H9 (cell line): ENCODE results near the gene FN3KRP. TPM values are rescaled to one million over a fixed set of nuclear protein-coding genes. Genes with fewer than 3 reads are reported as not detected.

Source experiments
- DNase-seq: peaks from one replicate; pipeline ENCODE4 v3.0.0-alpha.2; 2017
- H2AFZ ChIP-seq: one replicate; pipeline ENCODE4 v1.6.1; 2013; ENCODE audit warnings: mild to moderate bottlenecking, low read length, control low read depth, moderate library complexity
- H2AK5ac ChIP-seq: 2 replicates; pipeline ENCODE4 v1.6.1; 2013; ENCODE audit warnings: low read length, control low read depth, mixed read lengths; ENCODE audit not compliant: insufficient read length
- H2BK120ac ChIP-seq: one replicate; pipeline ENCODE4 v1.6.1; 2013; ENCODE audit warnings: low read depth, mild to moderate bottlenecking, low read length, control low read depth, inconsistent platforms; ENCODE audit not compliant: poor library complexity, severe bottlenecking
- H2BK12ac ChIP-seq: 2 replicates; pipeline ENCODE4 v1.6.1; 2013; ENCODE audit warnings: low read length, control low read depth, mixed read lengths, low read depth; ENCODE audit not compliant: insufficient read length
- H2BK15ac ChIP-seq: 2 replicates; pipeline ENCODE4 v1.6.1; 2013; ENCODE audit warnings: low read depth, low read length, control low read depth
- H2BK20ac ChIP-seq: one replicate; pipeline ENCODE4 v1.6.1; 2013; ENCODE audit warnings: low read depth, mild to moderate bottlenecking, low read length, control low read depth, inconsistent platforms; ENCODE audit not compliant: poor library complexity, severe bottlenecking
- H2BK5ac ChIP-seq: 2 replicates; pipeline ENCODE4 v1.6.1; 2013; ENCODE audit warnings: low read length, control low read depth, mixed read lengths; ENCODE audit not compliant: insufficient read length
- H3K14ac ChIP-seq: 2 replicates; pipeline ENCODE4 v1.6.1; 2013; ENCODE audit warnings: low read length, control low read depth; ENCODE audit not compliant: insufficient read depth
- H3K18ac ChIP-seq: 2 replicates; pipeline ENCODE4 v1.6.1; 2013; ENCODE audit warnings: low read depth, mild to moderate bottlenecking, mixed read lengths, low read length, control low read depth; ENCODE audit not compliant: insufficient read length
- H3K23ac ChIP-seq: 2 replicates; pipeline ENCODE4 v1.6.1; 2013; ENCODE audit warnings: low read length, control low read depth, mixed read lengths, low read depth; ENCODE audit not compliant: insufficient read length
- H3K23me2 ChIP-seq: 2 replicates; pipeline ENCODE4 v1.6.1; 2013; ENCODE audit warnings: low read depth, mild to moderate bottlenecking, mixed read lengths, low read length, control low read depth; ENCODE audit not compliant: insufficient read length, poor library complexity, severe bottlenecking
- H3K27ac ChIP-seq: 2 replicates; pipeline ENCODE4 v1.5.1; 2013; ENCODE audit warnings: low read length, control low read depth, mixed read lengths, low read depth; ENCODE audit not compliant: insufficient read length
- H3K27me3 ChIP-seq: 2 replicates; pipeline ENCODE4 v1.6.1; 2013; ENCODE audit warnings: low read length, control low read depth, inconsistent platforms; ENCODE audit not compliant: insufficient read depth
- H3K4ac ChIP-seq: 2 replicates; pipeline ENCODE4 v1.6.1; 2013; ENCODE audit warnings: low read depth, mild to moderate bottlenecking, control low read depth, inconsistent platforms, low read length, moderate library complexity
- H3K4me1 ChIP-seq: 2 replicates; pipeline ENCODE4 v1.6.1; 2013; ENCODE audit warnings: low read length, control low read depth, inconsistent platforms; ENCODE audit not compliant: insufficient read depth
- H3K4me2 ChIP-seq: 2 replicates; pipeline ENCODE4 v1.6.1; 2013; ENCODE audit warnings: low read length, control low read depth, mixed read lengths; ENCODE audit not compliant: insufficient read length, insufficient read depth
- H3K56ac ChIP-seq: 2 replicates; pipeline ENCODE4 v1.6.1; 2013; ENCODE audit warnings: low read depth, mild to moderate bottlenecking, mixed read lengths, low read length, control low read depth; ENCODE audit not compliant: insufficient read length
- H3K79me1 ChIP-seq: 2 replicates; pipeline ENCODE4 v1.6.1; 2013; ENCODE audit warnings: low read depth, mild to moderate bottlenecking, moderate library complexity, low read length, control low read depth, inconsistent platforms; ENCODE audit not compliant: insufficient read depth, poor library complexity, severe bottlenecking
- H3K79me2 ChIP-seq: 2 replicates; pipeline ENCODE4 v1.6.1; 2013; ENCODE audit warnings: low read length, control low read depth, inconsistent platforms; ENCODE audit not compliant: insufficient read depth
- H3K9ac ChIP-seq: 2 replicates; pipeline ENCODE4 v1.6.1; 2013; ENCODE audit warnings: low read length, control low read depth, mixed read lengths; ENCODE audit not compliant: insufficient read length; ENCODE audit errors: extremely low read depth
- H3K9me3 ChIP-seq: one replicate; pipeline ENCODE4 v1.6.1; 2013; ENCODE audit warnings: low read depth, low read length, inconsistent platforms; ENCODE audit not compliant: control insufficient read depth
- H3T11ph ChIP-seq: one replicate; pipeline ENCODE4 v1.6.1; 2013; ENCODE audit warnings: mild to moderate bottlenecking, low read length, control low read depth, inconsistent platforms
- H4K20me1 ChIP-seq: one replicate; pipeline ENCODE4 v1.6.1; 2013; ENCODE audit not compliant: control insufficient read depth, insufficient read length, insufficient read depth
- H4K5ac ChIP-seq: 2 replicates; pipeline ENCODE4 v1.6.1; 2013; ENCODE audit warnings: low read depth, mild to moderate bottlenecking, mixed read lengths, low read length, control low read depth; ENCODE audit not compliant: insufficient read length
- H4K8ac ChIP-seq: replicated peaks from 2 replicates; pipeline ENCODE4 v1.6.1; 2013; ENCODE audit warnings: low read length, control low read depth, mixed read lengths, low read depth; ENCODE audit not compliant: insufficient read length
- H4K91ac ChIP-seq: 2 replicates; pipeline ENCODE4 v1.6.1; 2013; ENCODE audit warnings: low read depth, mild to moderate bottlenecking, moderate library complexity, mixed read lengths, low read length, control low read depth; ENCODE audit not compliant: insufficient read length
- H3K27ac Mint-ChIP-seq, 3 experiments: 2 replicates in 2 of 3; 3 replicates in 1 of 3; pipeline ENCODE4 v1.8.0; 2020 to 2021; ENCODE audit warnings: mixed read lengths in 3 of 3, mild to moderate bottlenecking in 1 of 3, moderate library complexity in 1 of 3
- H3K27me3 Mint-ChIP-seq: 2 replicates; pipeline ENCODE4 v1.8.0; 2021; ENCODE audit warnings: low read depth, mild to moderate bottlenecking, moderate library complexity, mixed read lengths
- H3K36me3 Mint-ChIP-seq, 3 experiments: 2 replicates in 2 of 3; 3 replicates in 1 of 3; pipeline ENCODE4 v1.8.0; 2020 to 2021; ENCODE audit warnings: low read depth in 3 of 3, mixed read lengths in 3 of 3; ENCODE audit not compliant: insufficient read depth in 1 of 3
- H3K4me1 Mint-ChIP-seq, 2 experiments: 2 replicates each; pipeline ENCODE4 v1.8.0; 2020; ENCODE audit warnings: mixed read lengths in 2 of 2
- H3K4me3 Mint-ChIP-seq, 2 experiments: 2 replicates in 1 of 2; 3 replicates in 1 of 2; pipeline ENCODE4 v1.8.0; 2020 to 2021; ENCODE audit warnings: mild to moderate bottlenecking in 2 of 2, mixed read lengths in 2 of 2, moderate library complexity in 1 of 2
- H3K9me3 Mint-ChIP-seq, 2 experiments: 2 replicates in 1 of 2; 3 replicates in 1 of 2; pipeline ENCODE4 v1.8.0; 2020; ENCODE audit warnings: mild to moderate bottlenecking in 2 of 2, mixed read lengths in 2 of 2, moderate library complexity in 1 of 2
- WGBS: extraction: QIAGEN DNeasy Blood & Tissue Kit; methylation state at CpG from one replicate; pipeline ENCODE4 v1.1.7; 2013; ENCODE audit warnings: missing lambda C conversion rate, low lambda C conversion rate, mixed read lengths; ENCODE audit not compliant: insufficient read length; ENCODE audit errors: extremely low coverage; 5-methylcytosine and 5-hydroxymethylcytosine counted together
- total RNA-seq: library from RNA; stranded (reverse); gene quantifications from 2 replicates; pipeline ENCODE4 v1.2.1, GENCODE V29; 2021
- TF ChIP-seq, protein P1 (sequence below): fragments of 200-600 bp; sonication (generic); conservative IDR thresholded peaks from 3 replicates; pipeline ENCODE4 v1.8.0; 2021; ENCODE audit warnings: antibody characterized with exemption, mild to moderate bottlenecking

FN3KRP gene
- total RNA-seq, 1 experiment from 2014 or later = 32.9 TPM

DNA sequence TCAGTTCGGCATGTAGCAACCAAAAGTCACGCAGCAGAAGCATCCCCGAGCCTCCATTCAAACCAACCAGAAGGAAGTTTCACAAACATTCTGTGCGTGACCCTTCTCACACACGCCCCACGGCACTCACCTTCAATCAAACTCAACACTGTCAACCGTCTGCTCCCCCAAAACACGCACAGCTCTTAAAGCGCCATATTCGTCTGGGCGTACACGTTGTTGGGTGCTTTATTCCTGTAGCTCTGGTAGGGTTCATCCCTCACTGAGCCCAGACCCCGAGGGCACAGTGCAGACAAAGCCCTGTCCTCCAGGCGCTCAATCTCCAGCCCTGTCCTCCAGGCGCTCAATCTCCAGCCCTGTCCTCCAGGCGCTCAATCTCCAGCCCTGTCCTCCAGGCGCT, 20.2 kb upstream of the FN3KRP start:
- H2AFZ ChIP-seq = no peak overlapping the region
- Mint-ChIP-seq H3K4me3 (no peak overlapping the region), H3K36me3 (peaks cover 0 to 8% (median 7%) of the 10 kb centered on the region in 3 experiments; a peak in 5 of 7 replicates), H3K27me3 (peaks cover 56% of the 10 kb centered on the region), H3K4me1 (peaks cover 2 to 6% of the 10 kb centered on the region in 2 experiments; a peak in 2 of 4 replicates), H3K27ac (no peak overlapping the region), H3K9me3 (peaks cover 13% of the 10 kb centered on the region in 2 experiments; a peak in 4 of 5 replicates)
- no CpG with 5 or more reads among the region's 17 CpGs for WGBS
- no peaks in the 10 kb centered on the region for H3K79me2 ChIP-seq
- H3K79me1 ChIP-seq = no peaks in the 10 kb centered on the region
- no peak overlapping the region for H3K4me2 ChIP-seq
- no peak overlapping the region for H2BK12ac ChIP-seq
- H3K9ac ChIP-seq = no peak overlapping the region
- no peak overlapping the region for H3K23ac ChIP-seq
- no peak overlapping the region for H4K5ac ChIP-seq
- H3K18ac ChIP-seq = no peak overlapping the region
- H4K20me1 ChIP-seq = no peaks in the 10 kb centered on the region
- no peaks in the 10 kb centered on the region for H3K9me3 ChIP-seq
- H2BK20ac ChIP-seq = no peak overlapping the region
- no peak overlapping the region for H3T11ph ChIP-seq
- no peaks in the 10 kb centered on the region for H3K4me1 ChIP-seq
- H2BK15ac ChIP-seq = no peak overlapping the region
- H4K91ac ChIP-seq = no peak overlapping the region
- H3K14ac ChIP-seq = no peak overlapping the region
- no peak overlapping the region for H2AK5ac ChIP-seq
- H2BK120ac ChIP-seq = no peak overlapping the region
- H3K27ac ChIP-seq = no peak overlapping the region
- TF ChIP-seq, protein P1, sequence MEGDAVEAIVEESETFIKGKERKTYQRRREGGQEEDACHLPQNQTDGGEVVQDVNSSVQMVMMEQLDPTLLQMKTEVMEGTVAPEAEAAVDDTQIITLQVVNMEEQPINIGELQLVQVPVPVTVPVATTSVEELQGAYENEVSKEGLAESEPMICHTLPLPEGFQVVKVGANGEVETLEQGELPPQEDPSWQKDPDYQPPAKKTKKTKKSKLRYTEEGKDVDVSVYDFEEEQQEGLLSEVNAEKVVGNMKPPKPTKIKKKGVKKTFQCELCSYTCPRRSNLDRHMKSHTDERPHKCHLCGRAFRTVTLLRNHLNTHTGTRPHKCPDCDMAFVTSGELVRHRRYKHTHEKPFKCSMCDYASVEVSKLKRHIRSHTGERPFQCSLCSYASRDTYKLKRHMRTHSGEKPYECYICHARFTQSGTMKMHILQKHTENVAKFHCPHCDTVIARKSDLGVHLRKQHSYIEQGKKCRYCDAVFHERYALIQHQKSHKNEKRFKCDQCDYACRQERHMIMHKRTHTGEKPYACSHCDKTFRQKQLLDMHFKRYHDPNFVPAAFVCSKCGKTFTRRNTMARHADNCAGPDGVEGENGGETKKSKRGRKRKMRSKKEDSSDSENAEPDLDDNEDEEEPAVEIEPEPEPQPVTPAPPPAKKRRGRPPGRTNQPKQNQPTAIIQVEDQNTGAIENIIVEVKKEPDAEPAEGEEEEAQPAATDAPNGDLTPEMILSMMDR = no peak
- H3K23me2 ChIP-seq = peaks cover 7% of the 10 kb centered on the region
- no peak overlapping the region for H3K56ac ChIP-seq
- H2BK5ac ChIP-seq = no peak overlapping the region
- peaks cover 15% of the 10 kb centered on the region; the same call in 1 of the 2 replicates for H3K27me3 ChIP-seq
- H4K8ac ChIP-seq = no peak overlapping the region
- H3K4ac ChIP-seq = no peak overlapping the region
- no peak for DNase-seq
